ENCODE results near the gene C9.

Gene C9

GRCh38 chr5:39255406-39255805 is 108.9 kb downstream of the C9 start:
- no peaks in the 10 kb centered on the region for H3K27me3 ChIP-seq (ENCODE audit: insufficient read depth, low read depth)

GRCh38 chr5:39254671-39255070 is 109.6 kb downstream of the C9 start:
- Histone ChIP-seq H3K79me2 (ENCODE audit: insufficient read depth, low read depth) (no peaks in the 10 kb centered on the region), H3K27me3 (ENCODE audit: insufficient read depth, low read depth) (no peaks in the 10 kb centered on the region), H3K27ac (no peak overlapping the region), H3K4me2 (no peak overlapping the region), H2AFZ (ENCODE audit: low read depth) (no peak overlapping the region), H3K36me3 (ENCODE audit: insufficient read depth) (no peaks in the 10 kb centered on the region), H3K4me1 (ENCODE audit: low read depth, poor library complexity, severe bottlenecking) (peaks cover 44% of the 10 kb centered on the region), H3K9ac (no peak overlapping the region), H4K20me1 (ENCODE audit: insufficient read depth) (no peaks in the 10 kb centered on the region), H3K4me3 (IDR thresholded peaks at IDR 0.05; ENCODE audit: insufficient read depth, low read depth, low read length) (no peak overlapping the region)
- TF ChIP-seq CTCF (conservative IDR thresholded peaks at IDR 0.05; ENCODE audit: low read depth, low read length), result no peak

More at GRCh38 chr5:39255406-39255805, 108.9 kb downstream of the C9 start:
- Histone ChIP-seq H4K20me1 (ENCODE audit: insufficient read depth) (no peaks in the 10 kb centered on the region), H3K4me3 (IDR thresholded peaks at IDR 0.05; ENCODE audit: insufficient read depth, low read depth, low read length) (no peak overlapping the region), H3K4me1 (ENCODE audit: low read depth, poor library complexity, severe bottlenecking) (peaks cover 44% of the 10 kb centered on the region), H3K4me2 (peak overlapping the region; percentile 67; the same call in 1 of the 2 replicates), H3K27ac (no peak overlapping the region), H3K36me3 (ENCODE audit: insufficient read depth) (no peaks in the 10 kb centered on the region), H3K79me2 (ENCODE audit: insufficient read depth, low read depth) (no peaks in the 10 kb centered on the region), H2AFZ (ENCODE audit: low read depth) (no peak overlapping the region), H3K9ac (no peak overlapping the region)
- TF ChIP-seq CTCF (conservative IDR thresholded peaks at IDR 0.05; ENCODE audit: low read depth, low read length), result no peak

GRCh38 chr5:39253196-39253595 is 111.1 kb downstream of the C9 start:
- Histone ChIP-seq H4K20me1 (ENCODE audit: insufficient read depth) (no peaks in the 10 kb centered on the region), H3K27ac (no peak overlapping the region), H3K9ac (no peak overlapping the region), H3K79me2 (ENCODE audit: insufficient read depth, low read depth) (no peaks in the 10 kb centered on the region), H3K4me3 (IDR thresholded peaks at IDR 0.05; ENCODE audit: insufficient read depth, low read depth, low read length) (no peak overlapping the region), H3K36me3 (ENCODE audit: insufficient read depth) (no peaks in the 10 kb centered on the region), H3K4me2 (no peak overlapping the region), H3K27me3 (ENCODE audit: insufficient read depth, low read depth) (no peaks in the 10 kb centered on the region), H2AFZ (ENCODE audit: low read depth) (no peak overlapping the region), H3K4me1 (ENCODE audit: low read depth, poor library complexity, severe bottlenecking) (peaks cover 40% of the 10 kb centered on the region)
- no peak for TF ChIP-seq CTCF (conservative IDR thresholded peaks at IDR 0.05; ENCODE audit: low read depth, low read length)

GRCh38 chr5:39249564-39250274 is 114.6 kb downstream of the C9 start:
- Histone ChIP-seq H3K4me2 (no peak overlapping the region), H4K20me1 (ENCODE audit: insufficient read depth) (no peaks in the 10 kb centered on the region), H2AFZ (ENCODE audit: low read depth) (no peak overlapping the region), H3K27me3 (ENCODE audit: insufficient read depth, low read depth) (no peaks in the 10 kb centered on the region), H3K27ac (no peak overlapping the region), H3K4me1 (ENCODE audit: low read depth, poor library complexity, severe bottlenecking) (peaks cover 7% of the 10 kb centered on the region), H3K4me3 (IDR thresholded peaks at IDR 0.05; ENCODE audit: insufficient read depth, low read depth, low read length) (no peak overlapping the region), H3K79me2 (ENCODE audit: insufficient read depth, low read depth) (no peaks in the 10 kb centered on the region), H3K36me3 (ENCODE audit: insufficient read depth) (no peaks in the 10 kb centered on the region), H3K9ac (no peak overlapping the region)
- TF ChIP-seq CTCF (conservative IDR thresholded peaks at IDR 0.05; ENCODE audit: low read depth, low read length), result no peak
